H9 (cell line): ENCODE results near the gene FANCC. TPM values are rescaled to one million over a fixed set of nuclear protein-coding genes. Genes with fewer than 3 reads are reported as not detected.
"Not testable (repeated sequence)": the region's sequence is repeated elsewhere in the genome, so short reads cannot be mapped to it uniquely, and the experiment has no call there.

Experiments used
- DNase-seq: peaks from one replicate; pipeline ENCODE4 v3.0.0-alpha.2; 2017
- H2AFZ ChIP-seq: one replicate; pipeline ENCODE4 v1.6.1; 2013; ENCODE audit warnings: mild to moderate bottlenecking, low read length, control low read depth, moderate library complexity
- H2AK5ac ChIP-seq: 2 replicates; pipeline ENCODE4 v1.6.1; 2013; ENCODE audit warnings: low read length, control low read depth, mixed read lengths; ENCODE audit not compliant: insufficient read length
- H2BK120ac ChIP-seq: one replicate; pipeline ENCODE4 v1.6.1; 2013; ENCODE audit warnings: low read depth, mild to moderate bottlenecking, low read length, control low read depth, inconsistent platforms; ENCODE audit not compliant: poor library complexity, severe bottlenecking
- H2BK12ac ChIP-seq: 2 replicates; pipeline ENCODE4 v1.6.1; 2013; ENCODE audit warnings: low read length, control low read depth, mixed read lengths, low read depth; ENCODE audit not compliant: insufficient read length
- H2BK15ac ChIP-seq: 2 replicates; pipeline ENCODE4 v1.6.1; 2013; ENCODE audit warnings: low read depth, low read length, control low read depth
- H2BK20ac ChIP-seq: one replicate; pipeline ENCODE4 v1.6.1; 2013; ENCODE audit warnings: low read depth, mild to moderate bottlenecking, low read length, control low read depth, inconsistent platforms; ENCODE audit not compliant: poor library complexity, severe bottlenecking
- H2BK5ac ChIP-seq: 2 replicates; pipeline ENCODE4 v1.6.1; 2013; ENCODE audit warnings: low read length, control low read depth, mixed read lengths; ENCODE audit not compliant: insufficient read length
- H3K14ac ChIP-seq: 2 replicates; pipeline ENCODE4 v1.6.1; 2013; ENCODE audit warnings: low read length, control low read depth; ENCODE audit not compliant: insufficient read depth
- H3K18ac ChIP-seq: 2 replicates; pipeline ENCODE4 v1.6.1; 2013; ENCODE audit warnings: low read depth, mild to moderate bottlenecking, mixed read lengths, low read length, control low read depth; ENCODE audit not compliant: insufficient read length
- H3K23ac ChIP-seq: 2 replicates; pipeline ENCODE4 v1.6.1; 2013; ENCODE audit warnings: low read length, control low read depth, mixed read lengths, low read depth; ENCODE audit not compliant: insufficient read length
- H3K23me2 ChIP-seq: 2 replicates; pipeline ENCODE4 v1.6.1; 2013; ENCODE audit warnings: low read depth, mild to moderate bottlenecking, mixed read lengths, low read length, control low read depth; ENCODE audit not compliant: insufficient read length, poor library complexity, severe bottlenecking
- H3K27ac ChIP-seq: 2 replicates; pipeline ENCODE4 v1.5.1; 2013; ENCODE audit warnings: low read length, control low read depth, mixed read lengths, low read depth; ENCODE audit not compliant: insufficient read length
- H3K27me3 ChIP-seq: 2 replicates; pipeline ENCODE4 v1.6.1; 2013; ENCODE audit warnings: low read length, control low read depth, inconsistent platforms; ENCODE audit not compliant: insufficient read depth
- H3K4ac ChIP-seq: 2 replicates; pipeline ENCODE4 v1.6.1; 2013; ENCODE audit warnings: low read depth, mild to moderate bottlenecking, control low read depth, inconsistent platforms, low read length, moderate library complexity
- H3K4me1 ChIP-seq: 2 replicates; pipeline ENCODE4 v1.6.1; 2013; ENCODE audit warnings: low read length, control low read depth, inconsistent platforms; ENCODE audit not compliant: insufficient read depth
- H3K4me2 ChIP-seq: 2 replicates; pipeline ENCODE4 v1.6.1; 2013; ENCODE audit warnings: low read length, control low read depth, mixed read lengths; ENCODE audit not compliant: insufficient read length, insufficient read depth
- H3K56ac ChIP-seq: 2 replicates; pipeline ENCODE4 v1.6.1; 2013; ENCODE audit warnings: low read depth, mild to moderate bottlenecking, mixed read lengths, low read length, control low read depth; ENCODE audit not compliant: insufficient read length
- H3K79me1 ChIP-seq: 2 replicates; pipeline ENCODE4 v1.6.1; 2013; ENCODE audit warnings: low read depth, mild to moderate bottlenecking, moderate library complexity, low read length, control low read depth, inconsistent platforms; ENCODE audit not compliant: insufficient read depth, poor library complexity, severe bottlenecking
- H3K79me2 ChIP-seq: 2 replicates; pipeline ENCODE4 v1.6.1; 2013; ENCODE audit warnings: low read length, control low read depth, inconsistent platforms; ENCODE audit not compliant: insufficient read depth
- H3K9ac ChIP-seq: 2 replicates; pipeline ENCODE4 v1.6.1; 2013; ENCODE audit warnings: low read length, control low read depth, mixed read lengths; ENCODE audit not compliant: insufficient read length; ENCODE audit errors: extremely low read depth
- H3K9me3 ChIP-seq: one replicate; pipeline ENCODE4 v1.6.1; 2013; ENCODE audit warnings: low read depth, low read length, inconsistent platforms; ENCODE audit not compliant: control insufficient read depth
- H3T11ph ChIP-seq: one replicate; pipeline ENCODE4 v1.6.1; 2013; ENCODE audit warnings: mild to moderate bottlenecking, low read length, control low read depth, inconsistent platforms
- H4K20me1 ChIP-seq: one replicate; pipeline ENCODE4 v1.6.1; 2013; ENCODE audit not compliant: control insufficient read depth, insufficient read length, insufficient read depth
- H4K5ac ChIP-seq: 2 replicates; pipeline ENCODE4 v1.6.1; 2013; ENCODE audit warnings: low read depth, mild to moderate bottlenecking, mixed read lengths, low read length, control low read depth; ENCODE audit not compliant: insufficient read length
- H4K8ac ChIP-seq: replicated peaks from 2 replicates; pipeline ENCODE4 v1.6.1; 2013; ENCODE audit warnings: low read length, control low read depth, mixed read lengths, low read depth; ENCODE audit not compliant: insufficient read length
- H4K91ac ChIP-seq: 2 replicates; pipeline ENCODE4 v1.6.1; 2013; ENCODE audit warnings: low read depth, mild to moderate bottlenecking, moderate library complexity, mixed read lengths, low read length, control low read depth; ENCODE audit not compliant: insufficient read length
- H3K27ac Mint-ChIP-seq, 3 experiments: 2 replicates in 2 of 3; 3 replicates in 1 of 3; pipeline ENCODE4 v1.8.0; 2020 to 2021; ENCODE audit warnings: mixed read lengths in 3 of 3, mild to moderate bottlenecking in 1 of 3, moderate library complexity in 1 of 3
- H3K27me3 Mint-ChIP-seq: 2 replicates; pipeline ENCODE4 v1.8.0; 2021; ENCODE audit warnings: low read depth, mild to moderate bottlenecking, moderate library complexity, mixed read lengths
- H3K36me3 Mint-ChIP-seq, 3 experiments: 2 replicates in 2 of 3; 3 replicates in 1 of 3; pipeline ENCODE4 v1.8.0; 2020 to 2021; ENCODE audit warnings: low read depth in 3 of 3, mixed read lengths in 3 of 3; ENCODE audit not compliant: insufficient read depth in 1 of 3
- H3K4me1 Mint-ChIP-seq, 2 experiments: 2 replicates each; pipeline ENCODE4 v1.8.0; 2020; ENCODE audit warnings: mixed read lengths in 2 of 2
- H3K4me3 Mint-ChIP-seq, 2 experiments: 2 replicates in 1 of 2; 3 replicates in 1 of 2; pipeline ENCODE4 v1.8.0; 2020 to 2021; ENCODE audit warnings: mild to moderate bottlenecking in 2 of 2, mixed read lengths in 2 of 2, moderate library complexity in 1 of 2
- H3K9me3 Mint-ChIP-seq, 2 experiments: 2 replicates in 1 of 2; 3 replicates in 1 of 2; pipeline ENCODE4 v1.8.0; 2020; ENCODE audit warnings: mild to moderate bottlenecking in 2 of 2, mixed read lengths in 2 of 2, moderate library complexity in 1 of 2
- WGBS: extraction: QIAGEN DNeasy Blood & Tissue Kit; methylation state at CpG from one replicate; pipeline ENCODE4 v1.1.7; 2013; ENCODE audit warnings: missing lambda C conversion rate, low lambda C conversion rate, mixed read lengths; ENCODE audit not compliant: insufficient read length; ENCODE audit errors: extremely low coverage; 5-methylcytosine and 5-hydroxymethylcytosine counted together
- total RNA-seq: library from RNA; stranded (reverse); gene quantifications from 2 replicates; pipeline ENCODE4 v1.2.1, GENCODE V29; 2021
- TF ChIP-seq, protein P1 (sequence below): fragments of 200-600 bp; sonication (generic); conservative IDR thresholded peaks from 3 replicates; pipeline ENCODE4 v1.8.0; 2021; ENCODE audit warnings: antibody characterized with exemption, mild to moderate bottlenecking

Gene FANCC
- total RNA-seq, 1 experiment from 2014 or later = 14.6 TPM

DNA sequence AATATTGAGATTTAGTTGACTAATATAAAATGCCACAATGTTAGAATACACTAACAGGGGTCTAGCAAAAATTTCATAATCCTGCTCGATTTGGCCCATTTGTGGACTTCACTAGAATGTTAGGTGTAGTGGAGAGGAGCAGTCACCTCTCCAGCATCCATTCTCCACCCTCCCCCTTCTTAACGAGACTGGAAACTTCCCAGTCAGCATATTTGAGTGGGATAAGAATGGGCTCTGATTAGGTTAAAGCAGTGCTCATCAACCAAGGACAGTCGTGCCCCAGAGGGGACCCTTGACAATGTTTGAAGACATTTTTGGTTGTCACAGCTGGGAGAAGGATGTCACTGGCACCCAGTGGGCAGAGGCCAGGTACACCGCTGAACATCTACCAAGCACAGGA, 46.7 kb downstream of the FANCC start:
- no peak for DNase-seq
- no peak overlapping the region for H4K91ac ChIP-seq
- H3K79me1 ChIP-seq = no peaks in the 10 kb centered on the region
- no peak overlapping the region for H3K27ac ChIP-seq
- H3K9me3 ChIP-seq = no peaks in the 10 kb centered on the region
- H3K27ac Mint-ChIP-seq = no peak overlapping the region
- no peak overlapping the region for H3K4me3 Mint-ChIP-seq
- WGBS = no CpG with 5 or more reads among the region's 4 CpGs
- no peak overlapping the region for H2BK5ac ChIP-seq
- H4K8ac ChIP-seq = no peak overlapping the region
- H3K4me2 ChIP-seq = no peak overlapping the region
- peaks cover 3 to 5% (median 4%) of the 10 kb centered on the region in 3 experiments; a peak in 5 of 7 replicates for H3K36me3 Mint-ChIP-seq
- no peak overlapping the region for H2BK15ac ChIP-seq
- H3K4ac ChIP-seq = no peak overlapping the region
- H3K23ac ChIP-seq = no peak overlapping the region
- no peak overlapping the region for H3K14ac ChIP-seq
- no peak overlapping the region for H3K56ac ChIP-seq
- peaks cover 11% of the 10 kb centered on the region in 2 experiments for H3K4me1 Mint-ChIP-seq
- no peak overlapping the region for H3K18ac ChIP-seq
- no peaks in the 10 kb centered on the region for H3K4me1 ChIP-seq
- no peaks in the 10 kb centered on the region for H3K79me2 ChIP-seq
- no peaks in the 10 kb centered on the region for H3K27me3 Mint-ChIP-seq
- H3K27me3 ChIP-seq = no peaks in the 10 kb centered on the region
- peaks cover 0 to 4% of the 10 kb centered on the region in 2 experiments; a peak in 2 of 5 replicates for H3K9me3 Mint-ChIP-seq
- no peak overlapping the region for H4K5ac ChIP-seq
- H2BK120ac ChIP-seq = no peak overlapping the region
- H2BK12ac ChIP-seq = no peak overlapping the region
- TF ChIP-seq, protein P1, sequence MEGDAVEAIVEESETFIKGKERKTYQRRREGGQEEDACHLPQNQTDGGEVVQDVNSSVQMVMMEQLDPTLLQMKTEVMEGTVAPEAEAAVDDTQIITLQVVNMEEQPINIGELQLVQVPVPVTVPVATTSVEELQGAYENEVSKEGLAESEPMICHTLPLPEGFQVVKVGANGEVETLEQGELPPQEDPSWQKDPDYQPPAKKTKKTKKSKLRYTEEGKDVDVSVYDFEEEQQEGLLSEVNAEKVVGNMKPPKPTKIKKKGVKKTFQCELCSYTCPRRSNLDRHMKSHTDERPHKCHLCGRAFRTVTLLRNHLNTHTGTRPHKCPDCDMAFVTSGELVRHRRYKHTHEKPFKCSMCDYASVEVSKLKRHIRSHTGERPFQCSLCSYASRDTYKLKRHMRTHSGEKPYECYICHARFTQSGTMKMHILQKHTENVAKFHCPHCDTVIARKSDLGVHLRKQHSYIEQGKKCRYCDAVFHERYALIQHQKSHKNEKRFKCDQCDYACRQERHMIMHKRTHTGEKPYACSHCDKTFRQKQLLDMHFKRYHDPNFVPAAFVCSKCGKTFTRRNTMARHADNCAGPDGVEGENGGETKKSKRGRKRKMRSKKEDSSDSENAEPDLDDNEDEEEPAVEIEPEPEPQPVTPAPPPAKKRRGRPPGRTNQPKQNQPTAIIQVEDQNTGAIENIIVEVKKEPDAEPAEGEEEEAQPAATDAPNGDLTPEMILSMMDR = no peak
- no peak overlapping the region for H3K9ac ChIP-seq
- H2AFZ ChIP-seq = no peak overlapping the region
- H3K23me2 ChIP-seq = no peaks in the 10 kb centered on the region
- no peaks in the 10 kb centered on the region for H4K20me1 ChIP-seq
- no peak overlapping the region for H2AK5ac ChIP-seq
- H3T11ph ChIP-seq = no peak overlapping the region
- no peak overlapping the region for H2BK20ac ChIP-seq

DNA sequence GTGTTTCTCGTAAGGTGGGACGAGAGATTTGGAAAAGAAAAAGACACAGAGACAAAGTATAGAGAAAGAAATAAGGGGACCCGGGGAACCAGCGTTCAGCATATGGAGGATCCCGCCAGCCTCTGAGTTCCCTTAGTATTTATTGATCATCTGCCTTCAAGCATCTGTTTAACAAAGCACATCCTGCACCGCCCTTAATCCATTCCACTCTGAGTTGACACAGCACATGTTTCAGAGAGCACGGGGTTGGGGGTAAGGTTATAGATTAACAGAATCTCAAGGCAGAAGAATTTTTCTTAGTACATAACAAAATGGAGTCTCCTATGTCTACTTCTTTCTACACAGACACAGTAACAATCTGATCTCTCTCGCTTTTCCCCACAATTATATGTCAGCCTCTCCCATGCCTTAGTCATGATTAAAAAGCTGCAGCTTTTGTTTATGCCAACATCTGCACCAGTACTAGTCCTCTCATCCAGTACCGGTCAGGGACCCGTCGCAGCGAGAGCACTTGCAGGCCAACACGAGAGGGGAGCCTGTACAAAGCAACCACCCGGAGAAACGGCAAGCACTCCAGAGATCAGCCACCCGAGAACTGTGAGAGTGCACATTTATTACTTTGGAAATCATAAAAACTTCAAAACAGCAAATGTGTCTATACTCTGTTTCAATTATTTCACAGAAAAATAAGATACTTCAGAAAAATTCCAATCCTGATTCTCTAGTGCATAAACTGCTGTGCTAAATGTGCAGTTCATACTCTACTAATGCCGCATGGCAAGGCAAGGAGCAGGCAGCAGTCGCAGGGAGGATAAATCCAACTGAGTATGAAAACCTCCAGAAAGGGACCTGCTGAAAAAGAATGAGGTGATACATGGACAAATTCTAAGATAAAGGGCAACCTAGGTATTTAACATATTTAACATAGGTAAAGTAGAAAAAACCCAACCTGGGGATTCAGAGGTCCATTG, 47.4 kb downstream of the FANCC start:
- H3K14ac ChIP-seq, H3K9me3 Mint-ChIP-seq, H2BK12ac ChIP-seq, H3K23me2 ChIP-seq, H3T11ph ChIP-seq, H3K79me1 ChIP-seq, H3K27ac Mint-ChIP-seq, H3K27me3 Mint-ChIP-seq, H3K4me2 ChIP-seq, H2BK20ac ChIP-seq, H3K4ac ChIP-seq, H3K4me3 Mint-ChIP-seq, H2AK5ac ChIP-seq, H3K27me3 ChIP-seq, H3K9ac ChIP-seq, H3K4me1 ChIP-seq, H3K18ac ChIP-seq, DNase-seq, H3K27ac ChIP-seq, H3K36me3 Mint-ChIP-seq, H3K56ac ChIP-seq, H2BK15ac ChIP-seq, H4K5ac ChIP-seq, H2AFZ ChIP-seq, H4K8ac ChIP-seq, H4K91ac ChIP-seq, H4K20me1 ChIP-seq, H3K23ac ChIP-seq, H3K9me3 ChIP-seq, H2BK120ac ChIP-seq, H3K79me2 ChIP-seq, H2BK5ac ChIP-seq: not testable (repeated sequence)
- WGBS = no CpG with 5 or more reads among the region's 18 CpGs
- peaks cover 16 to 18% of the 10 kb centered on the region in 2 experiments for H3K4me1 Mint-ChIP-seq
